AML-193 (cell line): ENCODE data around the gene TRIP12.
"Not testable (repeated sequence)": the region's sequence is repeated elsewhere in the genome, so short reads cannot be mapped to it uniquely, and the experiment has no call there.

Experiments
- DNase-seq, 2 experiments: peaks; one replicate each; lab custom pipeline; 2025; lab: John Stamatoyannopoulos, UW

Gene TRIP12

DNA sequence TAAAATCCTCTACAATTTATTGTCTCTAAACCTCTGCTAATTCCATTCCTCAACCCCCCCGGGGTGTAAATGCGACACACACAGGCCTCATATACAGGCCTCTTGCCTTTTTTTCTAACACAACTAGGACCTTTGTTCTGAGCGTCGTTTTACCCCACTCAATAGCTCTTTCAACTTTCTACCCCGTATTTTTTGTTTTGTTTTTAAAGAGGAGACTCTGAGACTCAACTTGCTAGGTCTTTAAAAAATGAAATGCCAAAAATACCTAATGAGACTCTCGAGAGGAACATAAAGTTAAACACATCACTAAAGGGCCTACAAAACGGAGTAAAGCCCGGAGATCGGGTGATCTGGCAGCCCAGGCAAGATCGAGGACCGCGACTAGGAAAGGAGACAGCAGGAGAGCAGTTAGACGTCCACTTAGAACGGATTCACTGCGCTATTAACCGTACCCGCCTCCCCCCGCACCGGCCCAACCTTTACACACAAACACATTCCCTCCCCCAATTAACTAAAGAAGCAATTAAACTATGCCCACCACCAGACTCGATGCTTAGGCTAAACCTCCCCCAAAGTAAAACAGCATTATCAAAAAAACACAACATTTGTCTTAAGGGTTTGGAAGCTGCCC, 1.7 kb downstream of the TRIP12 start:
- no peak for DNase-seq

DNA sequence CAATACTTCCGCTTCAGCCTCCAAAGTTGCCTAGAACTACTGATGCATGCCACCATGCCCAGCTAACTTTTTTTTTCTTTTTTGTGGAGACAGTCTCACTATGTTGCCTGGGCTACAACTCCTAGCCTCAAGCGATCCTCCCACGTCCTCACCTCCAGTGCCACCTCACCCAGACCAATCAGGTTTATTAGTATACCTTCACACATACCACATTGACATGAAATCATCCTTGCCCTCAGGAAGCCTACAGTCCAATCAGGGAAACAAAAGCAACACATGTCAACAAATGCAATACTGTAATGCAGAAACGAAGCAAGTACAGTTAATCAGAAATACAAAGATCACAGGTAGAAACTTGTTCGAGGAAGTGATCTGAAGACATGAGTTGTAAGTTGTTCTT, 4.0 kb downstream of the TRIP12 start:
- no peak for DNase-seq

DNA sequence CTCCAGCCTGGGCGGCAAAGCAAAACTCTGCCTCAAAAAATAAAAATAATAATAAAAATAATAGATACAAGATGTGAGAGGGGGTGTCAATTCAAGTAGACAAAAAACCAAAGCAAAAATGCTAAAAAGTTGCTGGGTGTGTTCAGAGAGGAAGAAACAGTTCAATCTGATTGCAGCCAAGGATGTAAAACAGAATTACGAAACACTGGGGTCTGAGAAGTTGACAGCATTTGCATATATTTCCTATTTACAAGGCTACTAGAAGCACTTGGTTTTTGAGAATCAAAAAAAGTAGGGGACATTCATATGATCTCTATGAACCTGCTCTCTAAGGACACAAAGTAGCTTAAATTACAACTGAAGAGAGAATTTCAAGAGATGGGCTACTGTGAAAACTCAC, 7.6 kb downstream of the TRIP12 start:
- DNase-seq = peak; percentile 56 to 69

DNA sequence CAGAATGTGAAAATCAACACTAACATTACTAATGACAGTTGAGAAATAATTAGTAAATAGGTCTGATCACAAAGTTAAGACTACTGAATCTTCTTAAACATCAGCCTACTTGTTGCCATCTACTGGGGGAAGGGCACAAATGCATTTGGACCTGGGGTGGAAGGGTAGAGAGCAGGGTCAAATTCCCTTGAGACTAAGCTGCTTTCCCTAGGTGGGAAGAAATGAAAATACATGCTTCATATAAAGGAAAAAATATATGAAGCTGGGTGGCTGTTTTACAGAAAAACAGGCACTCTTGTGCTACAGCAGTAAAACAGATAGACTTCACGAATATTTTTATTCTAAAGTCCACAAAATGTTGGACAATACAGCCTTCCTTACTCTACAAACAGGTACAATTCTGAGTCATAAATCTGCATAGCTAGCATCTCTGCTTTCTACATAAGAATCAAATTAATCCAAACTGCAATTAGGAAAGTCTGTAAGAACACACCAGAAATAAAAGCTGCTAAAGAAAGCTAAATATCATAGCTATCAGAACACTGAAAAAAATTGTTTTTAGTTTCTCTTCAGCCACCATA, 10.9 kb downstream of the TRIP12 start:
- DNase-seq = peak in 1 of 2 experiments; percentile 8

DNA sequence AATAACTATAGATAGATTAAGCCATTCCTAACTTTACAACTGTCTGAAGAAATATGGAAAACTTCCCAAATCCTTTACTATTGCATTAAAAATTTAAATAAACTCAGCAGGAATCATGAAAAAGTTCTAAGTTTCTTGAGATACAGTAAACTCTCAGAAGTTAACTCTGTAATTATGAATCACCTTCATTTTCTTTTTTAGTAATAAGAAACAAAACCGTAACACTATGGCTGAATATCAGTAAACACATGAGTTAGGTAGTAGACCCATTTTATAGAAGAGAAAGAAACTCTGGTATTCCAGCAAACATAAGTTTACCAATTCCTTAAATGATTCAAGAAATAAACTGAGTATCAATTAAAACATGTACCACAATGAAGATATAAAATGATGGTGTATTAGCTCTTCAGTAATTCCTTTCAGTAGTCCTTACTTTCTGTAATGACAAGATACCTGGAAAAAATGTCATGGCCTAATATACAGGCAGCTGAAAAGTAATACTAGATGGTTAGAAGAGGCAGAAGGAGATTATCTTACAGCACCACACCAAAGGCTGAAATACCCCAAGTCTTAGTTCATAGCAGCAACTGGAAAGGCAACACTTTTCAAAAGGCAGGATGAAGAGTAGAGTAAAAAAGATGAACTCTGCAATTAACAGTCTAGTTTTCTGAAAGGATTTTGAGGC, 11.5 kb downstream of the TRIP12 start:
- no peak for DNase-seq

DNA sequence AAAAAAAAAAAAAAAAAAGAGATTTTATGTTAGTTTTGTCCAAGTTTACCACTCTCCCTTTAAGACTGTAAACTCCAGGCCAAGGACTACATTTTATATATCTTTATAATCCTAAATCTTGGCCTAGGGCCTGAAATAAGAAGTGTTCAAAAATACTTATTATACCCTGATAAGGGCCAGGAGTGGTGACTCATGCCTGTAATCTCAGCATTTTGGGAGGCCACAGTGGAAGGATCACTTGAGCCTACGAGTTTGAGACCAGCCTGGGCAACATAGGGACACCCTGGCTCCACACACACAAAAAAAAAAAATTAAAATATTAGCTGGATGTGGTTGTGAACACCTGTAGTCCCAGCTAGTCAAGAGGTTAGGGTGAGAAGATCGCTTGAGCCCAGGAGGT, 12.7 kb downstream of the TRIP12 start:
- DNase-seq = no peak

DNA sequence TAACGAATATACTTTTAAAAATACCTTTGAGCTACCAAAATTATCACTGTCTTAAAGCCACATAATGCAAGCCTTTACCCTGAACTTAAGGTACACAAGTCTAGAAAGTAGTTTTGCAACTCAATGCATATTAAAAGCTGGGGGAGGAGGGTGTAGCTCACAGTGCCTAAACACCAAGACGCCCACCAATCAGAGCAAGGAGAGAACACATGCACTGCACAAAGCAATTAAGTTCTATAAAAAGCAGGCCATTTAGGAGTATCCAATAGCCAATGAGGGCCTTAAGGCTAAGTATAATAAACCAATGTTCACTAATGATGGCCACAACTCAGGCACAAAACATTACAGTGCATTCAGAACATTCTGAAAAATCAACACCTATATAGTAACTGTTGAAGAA, 16.2 kb downstream of the TRIP12 start:
- no peak for DNase-seq

DNA sequence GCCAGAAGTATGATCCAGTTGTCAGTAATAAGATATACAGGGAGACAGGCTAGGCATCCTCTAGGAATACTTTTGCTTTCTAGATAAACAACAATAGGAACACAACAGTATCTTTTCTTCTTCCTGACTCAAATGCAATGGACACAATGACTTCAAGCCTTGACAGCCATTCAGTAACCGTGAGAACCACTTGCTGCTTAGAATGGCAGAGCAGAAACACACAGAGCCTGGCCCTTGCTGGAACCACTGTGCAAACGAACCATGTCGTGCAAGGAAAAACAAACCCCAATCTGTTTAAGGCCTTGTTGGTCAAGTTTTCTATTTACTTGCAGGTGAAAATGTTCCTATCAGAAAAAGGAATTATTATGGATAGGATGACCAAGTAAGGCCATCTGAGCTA, 18.8 kb downstream of the TRIP12 start:
- DNase-seq = no peak

DNA sequence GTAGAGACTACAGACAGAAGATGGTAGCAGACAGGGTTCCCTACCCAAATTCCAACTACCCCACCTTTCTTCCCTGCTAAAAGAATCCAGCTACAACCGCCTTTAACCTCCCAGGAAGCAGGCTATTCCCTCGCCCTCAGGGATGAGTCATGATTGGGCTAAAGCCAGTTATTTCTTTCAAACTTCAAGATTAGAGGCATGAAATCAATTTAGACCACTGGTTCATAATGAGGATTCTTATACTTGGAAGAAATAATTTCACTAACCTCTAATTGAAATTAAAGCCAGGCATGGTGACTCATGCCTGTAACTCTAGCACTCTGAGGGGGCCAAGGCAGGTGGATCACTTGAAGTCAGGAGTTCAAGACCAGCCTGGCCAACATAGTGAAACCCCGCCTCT, 20.0 kb downstream of the TRIP12 start:
- no peak for DNase-seq

DNA sequence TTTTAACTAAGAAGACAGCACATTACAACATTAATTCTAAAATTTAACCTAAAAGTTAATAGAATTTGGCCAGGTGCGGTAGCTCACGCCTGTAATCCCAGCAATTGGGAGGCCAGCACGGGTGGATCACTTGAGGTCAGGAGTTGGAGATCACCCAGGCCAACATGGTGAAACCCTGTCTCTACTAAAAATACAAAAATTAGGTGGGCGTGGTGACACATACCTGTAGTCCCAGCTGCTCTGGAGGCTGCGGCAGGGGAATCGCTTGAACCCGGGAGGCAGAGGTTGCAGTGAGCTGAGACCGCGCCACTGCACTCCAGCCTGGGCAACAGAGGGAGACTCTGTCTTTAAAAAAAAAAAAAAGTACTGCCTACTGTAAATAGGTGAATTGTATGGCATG, 21.3 kb downstream of the TRIP12 start:
- DNase-seq = not testable (repeated sequence)

DNA sequence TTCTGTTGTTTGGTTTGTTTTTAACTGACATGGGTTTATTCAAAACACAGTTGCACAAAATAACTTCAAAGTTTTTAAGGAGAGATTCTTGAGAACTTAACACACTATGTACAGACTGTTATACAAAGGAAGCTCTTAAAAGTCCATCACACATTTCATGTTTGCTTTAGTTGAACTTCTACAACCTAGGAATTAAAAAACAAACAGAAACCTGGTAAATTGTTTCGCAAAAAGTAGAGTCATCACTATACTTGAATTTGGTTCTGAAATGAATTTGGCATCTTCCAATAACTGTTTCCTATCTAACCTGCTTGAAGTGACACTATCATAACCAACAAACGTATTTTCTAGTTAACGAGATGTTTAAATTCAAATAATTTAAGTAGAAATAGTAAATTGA, 21.8 kb downstream of the TRIP12 start:
- DNase-seq = no peak

DNA sequence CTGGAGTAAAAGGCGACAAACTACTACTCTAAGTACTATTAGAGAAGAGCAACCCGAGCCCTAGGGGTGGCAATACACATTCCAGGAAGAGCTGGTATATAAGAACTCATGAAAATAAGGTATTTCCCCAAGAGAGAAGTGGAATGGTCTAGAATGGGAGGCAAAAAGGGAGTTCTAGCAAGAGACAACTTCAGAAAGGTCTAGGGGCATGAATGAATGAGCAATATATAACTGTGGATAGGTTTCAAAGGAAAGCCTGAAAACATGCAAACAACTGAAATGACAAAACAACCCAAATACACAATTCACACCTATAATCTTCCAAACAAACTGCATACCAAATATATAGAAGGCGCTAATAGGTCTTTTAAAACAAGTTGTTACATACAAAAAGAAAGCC, 22.2 kb downstream of the TRIP12 start:
- no peak for DNase-seq

DNA sequence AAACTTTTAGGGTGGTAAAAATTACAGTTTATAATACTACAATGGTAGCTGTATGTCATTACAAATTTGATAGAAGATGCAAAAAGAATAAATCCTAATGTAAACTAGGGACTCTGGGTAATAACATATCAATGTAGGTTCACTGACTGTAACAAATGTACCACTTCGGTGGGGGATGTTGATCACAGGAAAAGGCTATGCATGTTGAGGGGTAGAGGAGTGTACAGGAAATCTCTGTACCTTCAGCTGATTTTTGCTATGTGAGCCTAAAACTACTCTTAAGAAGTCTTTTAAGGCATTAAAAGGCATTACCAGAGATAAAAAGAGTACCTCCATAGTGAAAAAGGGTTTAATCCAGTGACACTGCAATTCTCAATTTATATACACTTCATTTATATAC, 25.0 kb downstream of the TRIP12 start:
- DNase-seq = no peak

DNA sequence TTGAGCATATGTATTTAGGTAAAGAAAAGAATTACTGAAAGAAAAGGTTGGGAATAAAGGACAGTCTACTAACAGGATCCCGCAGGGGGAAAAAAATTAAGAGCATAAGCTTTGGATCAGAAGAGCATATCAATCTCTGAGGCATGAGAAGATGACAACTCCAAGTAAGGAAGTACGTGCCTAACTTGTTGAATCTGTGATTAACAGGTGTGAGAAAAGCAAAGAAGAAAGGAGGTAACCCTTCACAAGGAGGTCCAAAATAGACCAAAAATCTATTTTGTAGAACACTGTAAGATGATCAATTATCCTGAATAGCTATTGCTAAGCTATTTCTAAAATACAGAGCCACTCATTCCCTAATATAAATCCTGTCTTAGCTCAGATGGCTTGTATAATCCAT, 32.8 kb downstream of the TRIP12 start:
- DNase-seq = no peak

DNA sequence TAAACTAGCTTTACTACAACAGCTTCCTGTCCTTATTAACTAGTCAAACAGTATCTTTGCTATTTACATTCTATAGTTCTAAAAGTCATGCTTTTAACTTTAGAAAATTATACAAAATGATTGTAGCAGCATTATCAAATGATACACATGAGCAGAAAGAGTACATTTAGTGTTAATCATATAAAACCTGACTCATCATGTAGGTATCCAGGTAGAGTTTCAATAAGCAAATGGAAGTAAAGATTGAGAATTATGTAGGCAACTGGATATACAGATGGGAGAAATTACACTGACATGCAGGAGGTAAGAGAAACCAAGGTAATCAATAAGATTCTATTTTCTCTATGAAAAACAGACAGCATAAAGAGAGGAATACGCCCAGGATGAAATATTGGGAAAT, 33.8 kb downstream of the TRIP12 start:
- DNase-seq = no peak

DNA sequence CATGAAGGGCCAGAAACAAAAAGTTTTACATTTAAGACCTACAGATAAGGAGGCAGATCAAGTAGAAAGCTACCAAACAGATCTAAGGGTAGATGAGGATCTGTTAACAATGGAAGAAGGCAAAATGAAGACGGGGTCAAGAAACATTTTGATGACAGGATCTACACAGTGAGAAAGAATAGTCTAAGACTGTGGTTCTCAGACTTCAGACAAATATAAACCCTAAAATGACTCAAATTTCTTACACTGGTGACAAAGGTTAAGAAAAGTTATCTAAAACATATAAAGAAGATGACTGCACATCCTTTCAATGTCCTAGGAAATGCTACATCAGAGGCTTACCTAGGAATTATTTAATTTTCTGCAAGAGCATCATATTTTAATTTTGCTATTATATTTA, 34.4 kb downstream of the TRIP12 start:
- no peak for DNase-seq

DNA sequence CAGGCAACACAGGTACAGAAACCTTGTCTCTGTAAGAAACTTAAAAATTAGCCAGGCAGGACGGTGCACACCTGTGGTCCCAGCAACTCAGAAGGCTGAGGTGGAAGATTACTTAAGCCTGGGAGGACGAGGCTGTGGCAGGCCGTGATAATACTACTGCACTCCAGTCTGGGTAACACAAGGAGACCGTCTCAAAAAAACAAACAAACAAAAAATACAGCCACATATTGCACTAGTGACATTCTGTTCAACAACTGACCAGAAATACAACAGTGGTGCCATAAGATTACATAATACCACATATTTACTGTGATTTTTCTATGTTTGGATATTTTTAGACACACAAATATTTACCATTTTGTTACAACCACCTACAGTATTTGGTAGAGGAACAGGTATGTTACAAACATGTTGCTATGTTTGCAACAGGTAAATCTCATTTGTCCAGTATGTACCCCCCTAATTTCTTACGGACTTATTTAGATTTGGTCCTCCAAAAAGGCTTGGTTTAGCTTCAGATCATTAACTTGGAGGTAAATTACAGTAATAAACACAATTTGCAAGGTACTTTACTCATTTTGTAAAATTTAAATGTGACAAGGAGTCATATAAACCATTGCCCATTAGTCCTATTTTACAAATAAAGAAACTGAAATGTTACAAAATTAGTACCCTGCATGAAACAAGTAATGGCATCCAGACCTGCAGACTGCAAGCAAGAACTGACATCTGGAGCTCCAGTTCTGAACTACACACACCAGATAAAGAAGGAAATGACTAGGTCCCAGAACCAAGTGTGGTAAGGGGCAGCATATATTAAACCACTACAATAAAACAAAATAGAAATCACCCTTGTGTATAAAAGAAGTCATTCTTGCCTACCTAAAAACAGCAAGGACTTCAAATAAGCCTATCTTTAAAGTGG, 36.8 kb downstream of the TRIP12 start:
- DNase-seq = no peak

DNA sequence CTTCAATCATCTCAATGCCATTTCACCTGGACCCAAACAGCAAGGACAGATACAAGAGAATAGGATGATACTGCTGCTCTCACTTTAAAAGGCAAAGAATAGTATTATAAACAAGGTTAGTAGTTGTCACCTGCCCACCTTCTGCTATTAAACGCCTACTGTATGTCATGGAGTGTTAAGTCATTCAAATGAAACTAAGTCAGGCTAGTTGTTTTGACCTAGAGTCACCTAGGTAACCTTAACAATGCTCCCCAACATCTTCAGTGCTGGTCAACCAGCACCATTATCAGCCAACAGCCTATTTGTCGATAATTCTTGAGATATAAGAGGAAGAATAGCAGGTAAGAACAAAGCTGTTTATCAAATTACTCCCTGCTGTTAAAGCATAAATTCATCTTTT, 39.2 kb downstream of the TRIP12 start:
- no peak for DNase-seq

DNA sequence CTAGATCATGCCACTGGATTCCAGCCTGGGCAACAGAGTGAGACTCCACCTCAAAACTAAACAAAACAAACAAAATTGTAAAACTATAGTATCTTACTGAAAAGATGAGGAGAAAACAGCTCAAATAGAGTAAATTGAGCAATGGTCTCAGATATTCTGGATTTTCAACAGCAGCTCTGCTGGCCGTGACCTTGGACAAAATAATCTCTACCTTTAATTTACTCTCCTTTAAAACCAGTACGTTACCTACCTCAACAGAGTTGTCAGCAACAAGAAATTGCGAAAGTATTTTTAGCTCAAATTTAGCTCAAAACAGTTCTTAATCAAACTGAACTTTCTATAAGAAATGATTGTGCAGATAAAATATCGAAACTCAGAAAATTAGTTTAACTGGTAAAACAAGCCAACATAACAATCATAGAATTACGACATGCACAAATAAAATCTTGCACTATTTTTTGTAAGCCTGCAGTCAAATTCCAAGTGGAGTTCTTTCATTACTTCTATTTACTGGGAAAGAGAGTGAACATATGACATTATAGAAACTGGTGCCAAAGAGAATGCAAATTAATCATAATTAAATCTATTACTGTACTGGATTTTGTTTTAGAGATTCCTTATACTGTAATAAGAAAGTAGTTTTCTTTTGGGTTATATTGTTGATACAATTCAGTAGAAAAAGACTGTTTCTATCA, 40.8 kb downstream of the TRIP12 start:
- DNase-seq = no peak

DNA sequence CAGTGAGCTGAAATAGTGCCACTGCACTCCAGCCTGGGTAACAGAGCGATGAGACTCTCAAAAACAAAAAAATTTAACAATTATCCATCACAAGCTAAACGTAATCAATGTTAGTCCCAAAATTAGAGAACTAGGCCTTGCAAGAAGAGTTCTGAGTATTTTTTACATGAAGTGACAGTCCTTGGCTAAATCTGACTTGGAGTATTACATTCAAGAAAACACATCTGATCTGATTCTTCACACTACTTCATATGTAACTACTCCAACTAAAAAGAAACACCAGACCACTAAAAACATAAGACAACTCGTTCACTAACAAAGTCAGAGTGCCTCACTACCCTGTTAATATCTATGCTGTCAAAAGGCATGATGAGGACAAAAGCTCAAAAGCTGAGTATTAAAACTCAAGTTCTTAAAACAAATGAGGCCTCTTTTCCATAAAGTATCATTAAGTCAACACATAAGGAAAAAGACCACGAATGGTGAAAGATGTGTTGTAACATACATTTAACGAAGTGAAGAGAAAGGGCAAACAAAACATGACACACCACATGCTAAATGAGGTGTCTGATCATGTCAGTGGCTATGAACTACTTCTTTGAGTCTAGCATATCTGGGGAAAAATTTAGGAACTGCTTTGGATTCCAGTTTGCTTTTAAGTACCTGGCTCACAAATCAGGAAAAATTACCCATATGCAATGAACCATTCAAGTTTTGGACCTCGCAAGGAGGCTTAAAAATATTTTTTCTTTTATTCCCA, 42.4 kb downstream of the TRIP12 start:
- no peak for DNase-seq

DNA sequence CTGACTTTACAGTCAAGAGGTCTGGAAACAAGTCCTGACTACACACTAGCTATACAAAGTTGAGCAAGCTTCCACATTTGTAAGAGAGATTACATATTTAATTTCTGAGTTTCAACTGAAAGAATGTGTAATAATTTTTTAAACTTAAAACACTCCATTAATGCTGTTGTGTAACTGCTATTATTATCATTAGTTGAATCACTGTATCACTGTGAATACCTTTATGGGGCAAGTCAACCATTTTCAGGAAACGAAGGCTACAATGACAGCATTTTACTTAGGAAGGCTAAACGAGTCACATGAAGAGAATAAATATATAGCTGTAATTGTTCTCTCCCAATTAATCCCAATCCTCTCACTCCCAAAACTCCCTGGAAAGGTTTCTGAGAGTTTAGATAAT, 46.3 kb downstream of the TRIP12 start:
- DNase-seq = no peak
